HepG2 (cell line): Measurements from ENCODE around the gene INSYN2B. TPM values are rescaled to one million over a fixed set of nuclear protein-coding genes. Genes with fewer than 3 reads are reported as not detected.

ENCODE experiments used
- ATAC-seq: fragments of 200-7000 bp; cut with Tn5 transposase; 3 replicates; pipeline ENCODE4 v1.9.1; 2020; ENCODE audit warnings: mild to moderate bottlenecking, moderate library complexity
- BruUV-seq: library from RNA; stranded (reverse); fragments of 400-500 nt; replicated peaks from 2 replicates; lab custom pipeline; 2021; lab: Mats Ljungman, UMichigan
- CTCF ChIA-PET: fragments of 300-600 bp; formaldehyde crosslinking; extraction: SDS; loops from one replicate; lab custom pipeline; 2021; ENCODE audit warnings: low total read pairs, inconsistent platforms, low intra/inter-chr PET ratio; lab: Yijun Ruan, JAX
- POLR2A ChIA-PET: fragments of 350-600 bp; sonication (Branson Sonifier 250); formaldehyde crosslinking; loops from one replicate; lab custom pipeline; 2020; ENCODE audit warnings: antibody characterized with exemption, inconsistent platforms; lab: Yijun Ruan, JAX
- DNase-seq: peaks from one replicate; pipeline ENCODE4 v3.0.0-alpha.2; 2015; ENCODE audit warnings: low spot score
- FAIRE-seq: peaks from 3 replicates; lab custom pipeline; 2011; peaks lifted over from hg19 to GRCh38; lab: Jason Lieb, UNC
- H2AFZ ChIP-seq: one replicate; pipeline ENCODE4 v1.6.1; 2011; ENCODE audit warnings: low read length, inconsistent platforms
- H3K27ac ChIP-seq: fragments of 300-600 bp; 3 replicates; pipeline ENCODE4 v1.8.0; 2011; ENCODE audit warnings: mixed run types, mild to moderate bottlenecking, mixed read lengths, low read length, inconsistent platforms; ENCODE audit not compliant: insufficient read depth; ENCODE audit errors: extremely low read length
- H3K27me3 ChIP-seq, 2 experiments: fragments of 200-600 bp in 1 of 2; 2 replicates in 1 of 2; 3 replicates in 1 of 2; pipeline versions ENCODE4 v1.6.0 to v1.8.0; 2011; ENCODE audit warnings: low read length in 2 of 2, mild to moderate bottlenecking in 2 of 2, moderate library complexity in 2 of 2, inconsistent platforms in 1 of 2; ENCODE audit not compliant: insufficient read depth in 2 of 2, control insufficient read depth in 1 of 2
- H3K36me3 ChIP-seq, 2 experiments: fragments of 200-600 bp in 1 of 2; replicated peaks in 1 of 2; 2 replicates in 1 of 2; 3 replicates in 1 of 2; pipeline versions ENCODE4 v1.5.1 to v1.8.0; 2011; ENCODE audit warnings: low read length in 2 of 2, inconsistent platforms in 1 of 2; ENCODE audit not compliant: insufficient read depth in 2 of 2, control insufficient read depth in 1 of 2
- H3K4me1 ChIP-seq: 2 replicates; pipeline ENCODE4 v1.5.1; 2012; ENCODE audit warnings: low read length, inconsistent platforms; ENCODE audit not compliant: insufficient read depth
- H3K4me2 ChIP-seq: 2 replicates; pipeline ENCODE4 v1.6.0; 2011; ENCODE audit warnings: low read depth, low read length, inconsistent platforms
- H3K4me3 ChIP-seq, 3 experiments: fragments of 200-600 bp in 1 of 3; sonication (generic), shearing (Covaris generic) in 1 of 3; replicated peaks in 1 of 3; 2 replicates each; pipeline ENCODE4 v1.5.1; 2011 to 2016; ENCODE audit warnings: low read length in 3 of 3, inconsistent platforms in 2 of 3, low read depth in 2 of 3, mild to moderate bottlenecking in 2 of 3, control low read depth in 1 of 3, mixed read lengths in 1 of 3; ENCODE audit not compliant: insufficient read depth in 1 of 3
- H3K79me2 ChIP-seq: one replicate; pipeline ENCODE4 v1.6.1; 2011; ENCODE audit warnings: low read length, inconsistent platforms; ENCODE audit not compliant: insufficient read depth
- H3K9ac ChIP-seq: 2 replicates; pipeline ENCODE4 v1.6.0; 2011; ENCODE audit warnings: mild to moderate bottlenecking, low read depth, low read length, inconsistent platforms; ENCODE audit not compliant: insufficient read depth
- H3K9me3 ChIP-seq: 2 replicates; pipeline ENCODE4 v1.5.1; 2012; ENCODE audit warnings: mild to moderate bottlenecking, low read length
- H4K20me1 ChIP-seq: 2 replicates; pipeline ENCODE4 v1.6.0; 2011; ENCODE audit warnings: inconsistent platforms, mild to moderate bottlenecking, low read length, moderate library complexity; ENCODE audit not compliant: insufficient read depth
- CREB1 ChIP-seq, 2 experiments: fragments of 450-650 bp in 1 of 2; IDR thresholded peaks; 2 replicates each; pipeline ENCODE4 v1.6.1; 2016 to 2017; ENCODE audit warnings: control low read depth in 1 of 2, mild to moderate bottlenecking in 1 of 2, missing compliant biosample characterization in 1 of 2, missing genetic modification characterization in 1 of 2
- DMAP1 ChIP-seq: IDR thresholded peaks from 2 replicates; pipeline ENCODE4 v1.6.1; 2016
- GPN1 ChIP-seq: sonication (generic); formaldehyde crosslinking; IDR thresholded peaks from 2 replicates; pipeline ENCODE4 v1.5.1; 2020; ENCODE audit warnings: missing genetic modification reagents, borderline replicate concordance
- KAT7 ChIP-seq: IDR thresholded peaks from 2 replicates; pipeline ENCODE4 v1.6.1; 2018; ENCODE audit warnings: borderline replicate concordance, missing compliant biosample characterization
- ONECUT2 ChIP-seq: sonication (generic); formaldehyde crosslinking; IDR thresholded peaks from 2 replicates; pipeline ENCODE4 v1.4.0; 2020; ENCODE audit warnings: missing genetic modification reagents
- POGZ ChIP-seq: sonication (generic); formaldehyde crosslinking; IDR thresholded peaks from 2 replicates; pipeline ENCODE4 v1.4.0; 2020; ENCODE audit warnings: mild to moderate bottlenecking, missing genetic modification reagents
- SNRNP70 ChIP-seq: fragments of 200-400 bp; formaldehyde crosslinking; IDR thresholded peaks from 2 replicates; pipeline ENCODE4 v1.6.1; 2017; ENCODE audit warnings: mild to moderate bottlenecking, low read depth, low read length, moderate library complexity
- ZFP1 ChIP-seq: IDR thresholded peaks from 2 replicates; pipeline ENCODE4 v1.6.1; 2016
- ZNF326 ChIP-seq: sonication (generic); formaldehyde crosslinking; IDR thresholded peaks from 2 replicates; pipeline ENCODE4 v1.4.0; 2020; ENCODE audit warnings: missing genetic modification reagents, borderline replicate concordance
- ZNF772 ChIP-seq: sonication (generic); formaldehyde crosslinking; IDR thresholded peaks from 2 replicates; pipeline ENCODE4 v1.5.0; 2020; ENCODE audit warnings: mild to moderate bottlenecking, missing genetic modification reagents
- WGBS: methylation state at CpG from one replicate; pipeline ENCODE4 v1.1.6; 2017; ENCODE audit warnings: low lambda C conversion rate; 5-methylcytosine and 5-hydroxymethylcytosine counted together
- in situ Hi-C: cut with HindIII; loops from 2 replicates; pipeline ENCODE4 v1.10.0; 2017; ENCODE audit warnings: low pct_unique_long_range_greater_than_20kb; ENCODE audit not compliant: extremely low pct_ligation_motif_present
- intact Hi-C: fragments of 100-400 bp; cut with micrococcal nuclease; formaldehyde crosslinking; loops from one replicate; pipeline ENCODE4 v1.10.0; 2022; ENCODE audit not compliant: unreplicated experiment
- polyA plus RNA-seq, 8 experiments: library from polyadenylated mRNA; depleted of rRNA in 3 of 8; stranded (reverse) in 7 of 8; unstranded in 1 of 8; fragments of >200 nt; fragmentation: Illumina TruSeq in 4 of 8; extraction: Trizol in 4 of 8; gene quantifications; 2 replicates each; pipeline versions ENCODE4 v1.2.1 to v1.2.3, GENCODE V29; 2011 to 2016; ENCODE audit warnings: low read depth in 4 of 8, missing spikeins in 1 of 8, mixed read lengths in 1 of 8; ENCODE audit not compliant: insufficient read depth in 1 of 8
- total RNA-seq, 5 experiments: library from RNA; depleted of rRNA; stranded (reverse); fragments of >200 nt; fragmentation: Illumina TruSeq; extraction: Trizol; gene quantifications; 2 replicates each; pipeline ENCODE4 v1.2.3, GENCODE V29; 2016; ENCODE audit warnings: low read depth in 1 of 5
- TF ChIP-seq, protein P1 (sequence below): sonication (generic); formaldehyde crosslinking; conservative IDR thresholded peaks from 2 replicates; pipeline ENCODE4 v1.5.0; 2020; ENCODE audit warnings: missing genetic modification reagents
- TF ChIP-seq, protein P2 (sequence below): sonication (generic); formaldehyde crosslinking; IDR thresholded peaks from 2 replicates; pipeline ENCODE4 v1.4.0; 2020; ENCODE audit warnings: missing genetic modification reagents, borderline replicate concordance
- TF ChIP-seq, protein P3 (sequence below): sonication (generic); formaldehyde crosslinking; IDR thresholded peaks from 2 replicates; pipeline ENCODE4 v1.5.0; 2020; ENCODE audit warnings: mild to moderate bottlenecking, missing genetic modification reagents
- TF ChIP-seq, protein P4 (sequence below): sonication (generic); formaldehyde crosslinking; IDR thresholded peaks from 2 replicates; pipeline ENCODE4 v1.4.0; 2020; ENCODE audit warnings: mild to moderate bottlenecking, missing genetic modification reagents
- TF ChIP-seq, protein P5 (sequence below): sonication (generic); formaldehyde crosslinking; conservative IDR thresholded peaks from 2 replicates; pipeline ENCODE4 v1.8.0; 2022; ENCODE audit warnings: low read depth, missing genetic modification reagents

The INSYN2B gene
- total and polyA plus RNA-seq, 2 of the 13 experiments (the other 11 are each of a cell fraction or from before 2014, with no cell fraction given), result not detected

DNA sequence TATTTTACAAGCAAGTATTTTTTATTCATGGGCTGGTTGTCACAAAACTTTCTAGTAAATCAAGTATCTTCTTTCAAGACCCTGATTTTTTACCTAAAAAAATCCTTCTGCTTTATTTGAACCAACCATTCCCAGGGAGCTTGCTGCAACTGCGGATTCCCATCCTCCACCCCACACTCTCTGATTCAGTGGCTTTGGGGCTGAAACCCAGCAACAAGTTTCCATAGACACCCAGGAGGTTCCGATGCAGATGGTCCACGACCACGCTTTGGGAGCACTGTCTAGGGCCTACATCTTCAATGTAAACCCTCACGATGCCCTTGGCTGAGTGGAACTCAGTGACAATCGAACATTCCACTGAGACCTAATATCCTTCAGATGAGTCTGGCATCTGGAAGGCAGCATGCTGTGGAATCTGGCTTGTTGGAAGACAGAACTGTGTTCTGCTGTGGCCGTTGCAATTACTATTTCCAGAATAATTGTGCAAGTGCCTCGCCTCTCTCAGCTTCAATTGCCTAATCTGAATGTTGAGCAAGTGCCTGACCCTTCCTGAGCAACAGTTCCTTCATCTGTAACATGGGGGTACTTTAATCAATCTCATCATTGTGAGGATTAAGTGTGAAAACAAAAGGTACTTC lies 105.1 kb downstream of the INSYN2B start:
- no peaks in the 10 kb centered on the region for H3K9me3 ChIP-seq
- H3K4me2 ChIP-seq, result no peak overlapping the region
- H3K79me2 ChIP-seq, result no peaks in the 10 kb centered on the region
- no peak overlapping the region for H2AFZ ChIP-seq
- intact Hi-C loops, result no loop called here
- no peak for ATAC-seq
- no peak for TF ChIP-seq CREB1 (IDR thresholded peaks at IDR 0.05)
- no peak for TF ChIP-seq CREB1 (CRISPR knock-in tag; IDR thresholded peaks at IDR 0.05)
- TF ChIP-seq POGZ, result no peak
- no peak for TF ChIP-seq ZFP1
- TF ChIP-seq ONECUT2 (CRISPR knock-in tag), result no peak
- no peak for TF ChIP-seq SNRNP70
- TF ChIP-seq, protein P1, sequence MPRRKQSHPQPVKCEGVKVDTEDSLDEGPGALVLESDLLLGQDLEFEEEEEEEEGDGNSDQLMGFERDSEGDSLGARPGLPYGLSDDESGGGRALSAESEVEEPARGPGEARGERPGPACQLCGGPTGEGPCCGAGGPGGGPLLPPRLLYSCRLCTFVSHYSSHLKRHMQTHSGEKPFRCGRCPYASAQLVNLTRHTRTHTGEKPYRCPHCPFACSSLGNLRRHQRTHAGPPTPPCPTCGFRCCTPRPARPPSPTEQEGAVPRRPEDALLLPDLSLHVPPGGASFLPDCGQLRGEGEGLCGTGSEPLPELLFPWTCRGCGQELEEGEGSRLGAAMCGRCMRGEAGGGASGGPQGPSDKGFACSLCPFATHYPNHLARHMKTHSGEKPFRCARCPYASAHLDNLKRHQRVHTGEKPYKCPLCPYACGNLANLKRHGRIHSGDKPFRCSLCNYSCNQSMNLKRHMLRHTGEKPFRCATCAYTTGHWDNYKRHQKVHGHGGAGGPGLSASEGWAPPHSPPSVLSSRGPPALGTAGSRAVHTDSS, result no peak
- TF ChIP-seq, protein P2, sequence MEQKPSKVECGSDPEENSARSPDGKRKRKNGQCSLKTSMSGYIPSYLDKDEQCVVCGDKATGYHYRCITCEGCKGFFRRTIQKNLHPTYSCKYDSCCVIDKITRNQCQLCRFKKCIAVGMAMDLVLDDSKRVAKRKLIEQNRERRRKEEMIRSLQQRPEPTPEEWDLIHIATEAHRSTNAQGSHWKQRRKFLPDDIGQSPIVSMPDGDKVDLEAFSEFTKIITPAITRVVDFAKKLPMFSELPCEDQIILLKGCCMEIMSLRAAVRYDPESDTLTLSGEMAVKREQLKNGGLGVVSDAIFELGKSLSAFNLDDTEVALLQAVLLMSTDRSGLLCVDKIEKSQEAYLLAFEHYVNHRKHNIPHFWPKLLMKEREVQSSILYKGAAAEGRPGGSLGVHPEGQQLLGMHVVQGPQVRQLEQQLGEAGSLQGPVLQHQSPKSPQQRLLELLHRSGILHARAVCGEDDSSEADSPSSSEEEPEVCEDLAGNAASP (CRISPR knock-in tag), result no peak
- TF ChIP-seq, protein P3, sequence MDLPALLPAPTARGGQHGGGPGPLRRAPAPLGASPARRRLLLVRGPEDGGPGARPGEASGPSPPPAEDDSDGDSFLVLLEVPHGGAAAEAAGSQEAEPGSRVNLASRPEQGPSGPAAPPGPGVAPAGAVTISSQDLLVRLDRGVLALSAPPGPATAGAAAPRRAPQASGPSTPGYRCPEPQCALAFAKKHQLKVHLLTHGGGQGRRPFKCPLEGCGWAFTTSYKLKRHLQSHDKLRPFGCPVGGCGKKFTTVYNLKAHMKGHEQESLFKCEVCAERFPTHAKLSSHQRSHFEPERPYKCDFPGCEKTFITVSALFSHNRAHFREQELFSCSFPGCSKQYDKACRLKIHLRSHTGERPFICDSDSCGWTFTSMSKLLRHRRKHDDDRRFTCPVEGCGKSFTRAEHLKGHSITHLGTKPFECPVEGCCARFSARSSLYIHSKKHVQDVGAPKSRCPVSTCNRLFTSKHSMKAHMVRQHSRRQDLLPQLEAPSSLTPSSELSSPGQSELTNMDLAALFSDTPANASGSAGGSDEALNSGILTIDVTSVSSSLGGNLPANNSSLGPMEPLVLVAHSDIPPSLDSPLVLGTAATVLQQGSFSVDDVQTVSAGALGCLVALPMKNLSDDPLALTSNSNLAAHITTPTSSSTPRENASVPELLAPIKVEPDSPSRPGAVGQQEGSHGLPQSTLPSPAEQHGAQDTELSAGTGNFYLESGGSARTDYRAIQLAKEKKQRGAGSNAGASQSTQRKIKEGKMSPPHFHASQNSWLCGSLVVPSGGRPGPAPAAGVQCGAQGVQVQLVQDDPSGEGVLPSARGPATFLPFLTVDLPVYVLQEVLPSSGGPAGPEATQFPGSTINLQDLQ (CRISPR knock-in tag), result no peak
- TF ChIP-seq, protein P4, sequence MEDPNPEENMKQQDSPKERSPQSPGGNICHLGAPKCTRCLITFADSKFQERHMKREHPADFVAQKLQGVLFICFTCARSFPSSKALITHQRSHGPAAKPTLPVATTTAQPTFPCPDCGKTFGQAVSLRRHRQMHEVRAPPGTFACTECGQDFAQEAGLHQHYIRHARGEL (CRISPR knock-in tag), result no peak
- TF ChIP-seq DMAP1, result no peak
- TF ChIP-seq, protein P5, sequence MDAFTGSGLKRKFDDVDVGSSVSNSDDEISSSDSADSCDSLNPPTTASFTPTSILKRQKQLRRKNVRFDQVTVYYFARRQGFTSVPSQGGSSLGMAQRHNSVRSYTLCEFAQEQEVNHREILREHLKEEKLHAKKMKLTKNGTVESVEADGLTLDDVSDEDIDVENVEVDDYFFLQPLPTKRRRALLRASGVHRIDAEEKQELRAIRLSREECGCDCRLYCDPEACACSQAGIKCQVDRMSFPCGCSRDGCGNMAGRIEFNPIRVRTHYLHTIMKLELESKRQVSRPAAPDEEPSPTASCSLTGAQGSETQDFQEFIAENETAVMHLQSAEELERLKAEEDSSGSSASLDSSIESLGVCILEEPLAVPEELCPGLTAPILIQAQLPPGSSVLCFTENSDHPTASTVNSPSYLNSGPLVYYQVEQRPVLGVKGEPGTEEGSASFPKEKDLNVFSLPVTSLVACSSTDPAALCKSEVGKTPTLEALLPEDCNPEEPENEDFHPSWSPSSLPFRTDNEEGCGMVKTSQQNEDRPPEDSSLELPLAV (CRISPR knock-in tag), result no peak
- TF ChIP-seq ZNF326, result no peak
- TF ChIP-seq GPN1 (CRISPR knock-in tag), result no peak
- no peak for TF ChIP-seq ZNF772 (CRISPR knock-in tag)
- no peak for TF ChIP-seq KAT7 (CRISPR knock-in tag)
- no peak overlapping the region for H3K4me3 ChIP-seq
- no peaks in the 10 kb centered on the region for H3K4me1 ChIP-seq
- POLR2A ChIA-PET, result no interaction called here
- DNase-seq, result no peak
- no peak overlapping the region for H3K27ac ChIP-seq
- no peaks in the 10 kb centered on the region for H3K27me3 ChIP-seq
- in situ Hi-C loops, result no loop called here
- no peak for FAIRE-seq
- no TSS peak for BruUV-seq
- no peaks in the 10 kb centered on the region for H3K36me3 ChIP-seq
- H4K20me1 ChIP-seq, result no peaks in the 10 kb centered on the region
- CTCF ChIA-PET, result no interaction called here
- H3K9ac ChIP-seq, result no peak overlapping the region
- WGBS, result 10% methylated on average over 5 of the region's 8 CpGs
